ENCODE data around the gene CAV3. TPM values are rescaled to one million over a fixed set of nuclear protein-coding genes. Genes with fewer than 3 reads are reported as not detected.

Gene CAV3
- total and polyA plus RNA-seq, 10 of the 15 experiments (the other 5 are each of a cell fraction or from before 2014, with no cell fraction given) = not detected

DNA sequence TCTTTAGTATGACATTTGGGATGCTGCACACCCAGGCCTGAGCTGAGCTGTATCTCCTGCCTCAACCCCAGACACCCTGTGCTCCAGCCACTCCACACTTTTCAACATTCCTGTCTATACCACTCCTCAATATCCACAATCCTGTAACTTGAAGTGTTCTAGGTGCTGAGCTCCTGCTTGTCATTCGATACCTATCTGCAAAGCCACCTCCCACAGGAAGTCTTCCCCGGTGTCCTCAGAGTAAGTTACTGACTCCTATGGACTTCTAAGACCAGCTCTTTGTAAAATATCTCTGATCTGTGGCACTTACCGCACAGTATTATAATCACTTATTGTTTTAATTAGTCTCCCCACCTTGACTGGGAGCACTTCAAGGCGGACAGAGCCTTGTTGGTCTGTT, 1.2 kb upstream of the CAV3 start:
- 45% methylated on average over 4 of the region's 4 CpGs for WGBS (ENCODE audit: insufficient coverage, insufficient replicate concordance, low lambda C conversion rate, missing lambda C conversion rate)
- no peak for ATAC-seq
- no peaks in the 10 kb centered on the region for H3K4me1 ChIP-seq (ENCODE audit: control insufficient read depth, insufficient read depth, low read length)
- no peak overlapping the region for H3K4me3 ChIP-seq
- intact Hi-C loops (cut with micrococcal nuclease; ENCODE audit: unreplicated experiment) = no loop called here
- H4K20me1 ChIP-seq (ENCODE audit: control insufficient read depth, insufficient read depth) = no peaks in the 10 kb centered on the region
- SMC1A ChIA-PET (ENCODE audit: uncharacterized antibody, unreplicated experiment) = interaction anchor here (0.7 kb wide), 1 partner anchor 8 kb away, joined by 3 read pairs; no protein-coding TSS in a partner anchor
- H3K36me3 ChIP-seq (ENCODE audit: control insufficient read depth in 2 of 2, insufficient read depth in 2 of 2, low read length in 1 of 2) = no peaks in the 10 kb centered on the region
- in situ Hi-C loops (cut with MboI) = no loop called here
- H3K79me2 ChIP-seq (ENCODE audit: control insufficient read depth, insufficient read depth, low read length) = no peaks in the 10 kb centered on the region
- POLR2A ChIA-PET = no interaction called here
- no peak for FAIRE-seq
- H2AFZ ChIP-seq (ENCODE audit: control insufficient read depth, low read depth, low read length) = no peak overlapping the region
- H3K9ac ChIP-seq (ENCODE audit: control insufficient read depth, insufficient read depth, low read length) = no peak overlapping the region
- H3K4me2 ChIP-seq (ENCODE audit: control insufficient read depth, insufficient read depth) = no peak overlapping the region
- RAD21 ChIA-PET (ENCODE audit: unreplicated experiment) = no interaction called here
- no peak overlapping the region for H3K27ac ChIP-seq (ENCODE audit: control insufficient read depth, insufficient read depth)
- BruUV-seq (replicated peaks) = no TSS peak
- H3K9me3 ChIP-seq (replicated peaks; ENCODE audit: control insufficient read depth, insufficient read depth, low read length) = no peaks in the 10 kb centered on the region
- no peak for DNase-seq (ENCODE audit: low read depth, low spot score)
- peaks cover 0 to 4% of the 10 kb centered on the region in 2 experiments; a peak in 1 of 4 replicates for H3K27me3 ChIP-seq (replicated peaks in 1 of 2; ENCODE audit: control insufficient read depth in 2 of 2, insufficient read depth in 2 of 2, low read length in 1 of 2)
- CTCF ChIA-PET = no interaction called here
- TF ChIP-seq CHD2 (IDR thresholded peaks at IDR 0.05; ENCODE audit: borderline replicate concordance, low read depth, low read length) (no peak), BMI1 (IDR thresholded peaks at IDR 0.05; ENCODE audit: borderline replicate concordance) (no peak), KLF5 (IDR thresholded peaks at IDR 0.05; ENCODE audit: partially characterized antibody) (no peak), EP300 (IDR thresholded peaks at IDR 0.05; ENCODE audit: borderline replicate concordance in 1 of 2, control insufficient read depth in 1 of 2, low read depth in 2 of 2, low read length in 2 of 2) (no peak), CREB1 (IDR thresholded peaks at IDR 0.05; ENCODE audit: low read depth) (no peak), CREM (IDR thresholded peaks at IDR 0.05; ENCODE audit: low read depth) (no peak), MXI1 (IDR thresholded peaks at IDR 0.05; ENCODE audit: low read depth, low read length) (no peak), TCF3 (IDR thresholded peaks at IDR 0.05; ENCODE audit: borderline replicate concordance, insufficient read depth, low read depth, low read length) (no peak), BRCA1 (IDR thresholded peaks at IDR 0.05; ENCODE audit: low read depth, low read length) (no peak), CBX3 (IDR thresholded peaks at IDR 0.05; ENCODE audit: borderline replicate concordance, low read depth) (no peak), HCFC1 (IDR thresholded peaks at IDR 0.05; ENCODE audit: low read length) (no peak), KAT2A (conservative IDR thresholded peaks at IDR 0.05; ENCODE audit: control insufficient read depth, low read depth, low read length) (no peak), BHLHE40 (IDR thresholded peaks at IDR 0.05; ENCODE audit: borderline replicate concordance in 1 of 2, low read depth in 2 of 2, low read length in 1 of 2) (no peak), BCL11A (IDR thresholded peaks at IDR 0.05; ENCODE audit: low read depth, low read length) (no peak), ZNF207 (IDR thresholded peaks at IDR 0.05; ENCODE audit: borderline replicate concordance) (no peak)
- TF ChIP-seq, protein P1, sequence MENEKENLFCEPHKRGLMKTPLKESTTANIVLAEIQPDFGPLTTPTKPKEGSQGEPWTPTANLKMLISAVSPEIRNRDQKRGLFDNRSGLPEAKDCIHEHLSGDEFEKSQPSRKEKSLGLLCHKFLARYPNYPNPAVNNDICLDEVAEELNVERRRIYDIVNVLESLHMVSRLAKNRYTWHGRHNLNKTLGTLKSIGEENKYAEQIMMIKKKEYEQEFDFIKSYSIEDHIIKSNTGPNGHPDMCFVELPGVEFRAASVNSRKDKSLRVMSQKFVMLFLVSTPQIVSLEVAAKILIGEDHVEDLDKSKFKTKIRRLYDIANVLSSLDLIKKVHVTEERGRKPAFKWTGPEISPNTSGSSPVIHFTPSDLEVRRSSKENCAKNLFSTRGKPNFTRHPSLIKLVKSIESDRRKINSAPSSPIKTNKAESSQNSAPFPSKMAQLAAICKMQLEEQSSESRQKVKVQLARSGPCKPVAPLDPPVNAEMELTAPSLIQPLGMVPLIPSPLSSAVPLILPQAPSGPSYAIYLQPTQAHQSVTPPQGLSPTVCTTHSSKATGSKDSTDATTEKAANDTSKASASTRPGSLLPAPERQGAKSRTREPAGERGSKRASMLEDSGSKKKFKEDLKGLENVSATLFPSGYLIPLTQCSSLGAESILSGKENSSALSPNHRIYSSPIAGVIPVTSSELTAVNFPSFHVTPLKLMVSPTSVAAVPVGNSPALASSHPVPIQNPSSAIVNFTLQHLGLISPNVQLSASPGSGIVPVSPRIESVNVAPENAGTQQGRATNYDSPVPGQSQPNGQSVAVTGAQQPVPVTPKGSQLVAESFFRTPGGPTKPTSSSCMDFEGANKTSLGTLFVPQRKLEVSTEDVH (IDR thresholded peaks at IDR 0.05; ENCODE audit: low read depth, partially characterized antibody) = no peak
- TF ChIP-seq, protein P2, sequence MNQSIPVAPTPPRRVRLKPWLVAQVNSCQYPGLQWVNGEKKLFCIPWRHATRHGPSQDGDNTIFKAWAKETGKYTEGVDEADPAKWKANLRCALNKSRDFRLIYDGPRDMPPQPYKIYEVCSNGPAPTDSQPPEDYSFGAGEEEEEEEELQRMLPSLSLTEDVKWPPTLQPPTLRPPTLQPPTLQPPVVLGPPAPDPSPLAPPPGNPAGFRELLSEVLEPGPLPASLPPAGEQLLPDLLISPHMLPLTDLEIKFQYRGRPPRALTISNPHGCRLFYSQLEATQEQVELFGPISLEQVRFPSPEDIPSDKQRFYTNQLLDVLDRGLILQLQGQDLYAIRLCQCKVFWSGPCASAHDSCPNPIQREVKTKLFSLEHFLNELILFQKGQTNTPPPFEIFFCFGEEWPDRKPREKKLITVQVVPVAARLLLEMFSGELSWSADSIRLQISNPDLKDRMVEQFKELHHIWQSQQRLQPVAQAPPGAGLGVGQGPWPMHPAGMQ (IDR thresholded peaks at IDR 0.05; ENCODE audit: borderline replicate concordance) = no peak
- TF ChIP-seq, protein P3, sequence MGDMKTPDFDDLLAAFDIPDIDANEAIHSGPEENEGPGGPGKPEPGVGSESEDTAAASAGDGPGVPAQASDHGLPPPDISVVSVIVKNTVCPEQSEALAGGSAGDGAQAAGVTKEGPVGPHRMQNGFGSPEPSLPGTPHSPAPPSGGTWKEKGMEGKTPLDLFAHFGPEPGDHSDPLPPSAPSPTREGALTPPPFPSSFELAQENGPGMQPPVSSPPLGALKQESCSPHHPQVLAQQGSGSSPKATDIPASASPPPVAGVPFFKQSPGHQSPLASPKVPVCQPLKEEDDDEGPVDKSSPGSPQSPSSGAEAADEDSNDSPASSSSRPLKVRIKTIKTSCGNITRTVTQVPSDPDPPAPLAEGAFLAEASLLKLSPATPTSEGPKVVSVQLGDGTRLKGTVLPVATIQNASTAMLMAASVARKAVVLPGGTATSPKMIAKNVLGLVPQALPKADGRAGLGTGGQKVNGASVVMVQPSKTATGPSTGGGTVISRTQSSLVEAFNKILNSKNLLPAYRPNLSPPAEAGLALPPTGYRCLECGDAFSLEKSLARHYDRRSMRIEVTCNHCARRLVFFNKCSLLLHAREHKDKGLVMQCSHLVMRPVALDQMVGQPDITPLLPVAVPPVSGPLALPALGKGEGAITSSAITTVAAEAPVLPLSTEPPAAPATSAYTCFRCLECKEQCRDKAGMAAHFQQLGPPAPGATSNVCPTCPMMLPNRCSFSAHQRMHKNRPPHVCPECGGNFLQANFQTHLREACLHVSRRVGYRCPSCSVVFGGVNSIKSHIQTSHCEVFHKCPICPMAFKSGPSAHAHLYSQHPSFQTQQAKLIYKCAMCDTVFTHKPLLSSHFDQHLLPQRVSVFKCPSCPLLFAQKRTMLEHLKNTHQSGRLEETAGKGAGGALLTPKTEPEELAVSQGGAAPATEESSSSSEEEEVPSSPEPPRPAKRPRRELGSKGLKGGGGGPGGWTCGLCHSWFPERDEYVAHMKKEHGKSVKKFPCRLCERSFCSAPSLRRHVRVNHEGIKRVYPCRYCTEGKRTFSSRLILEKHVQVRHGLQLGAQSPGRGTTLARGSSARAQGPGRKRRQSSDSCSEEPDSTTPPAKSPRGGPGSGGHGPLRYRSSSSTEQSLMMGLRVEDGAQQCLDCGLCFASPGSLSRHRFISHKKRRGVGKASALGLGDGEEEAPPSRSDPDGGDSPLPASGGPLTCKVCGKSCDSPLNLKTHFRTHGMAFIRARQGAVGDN (IDR thresholded peaks at IDR 0.05) = no peak
